SU-DHL-6 (cell line): ENCODE measurements around the gene CPVL.

ENCODE experiments used
- CTCF ChIP-seq: fragments of 200-600 bp; sonication (generic); IDR thresholded peaks from one replicate; pipeline ENCODE4 v1.5.1; 2017; ENCODE audit warnings: antibody characterized with exemption, mild to moderate bottlenecking, low read length, moderate library complexity; ENCODE audit not compliant: insufficient read depth, poor library complexity, severe bottlenecking
- EZH2phosphoT487 ChIP-seq: fragments of 200-600 bp; sonication (generic), shearing (Covaris generic); conservative IDR thresholded peaks from 2 replicates; pipeline ENCODE4 v1.6.1; 2018; ENCODE audit warnings: mild to moderate bottlenecking, antibody characterized with exemption, low read length, moderate library complexity, mixed read lengths

GRCh38 chr7:29131678-29132077 lies 14.7 kb downstream of the CPVL start:
- no peak for TF ChIP-seq CTCF
- TF ChIP-seq EZH2phosphoT487: no peak
